ENCODE measurements around the gene CCDC38. TPM values are rescaled to one million over a fixed set of nuclear protein-coding genes. Genes with fewer than 3 reads are reported as not detected.
"Not testable (repeated sequence)": the region's sequence is repeated elsewhere in the genome, so short reads cannot be mapped to it uniquely, and the experiment has no call there.

Gene CCDC38
- not detected in 2 replicates for total RNA-seq (2014; rRNA removed; shearing (Covaris generic))

DNA sequence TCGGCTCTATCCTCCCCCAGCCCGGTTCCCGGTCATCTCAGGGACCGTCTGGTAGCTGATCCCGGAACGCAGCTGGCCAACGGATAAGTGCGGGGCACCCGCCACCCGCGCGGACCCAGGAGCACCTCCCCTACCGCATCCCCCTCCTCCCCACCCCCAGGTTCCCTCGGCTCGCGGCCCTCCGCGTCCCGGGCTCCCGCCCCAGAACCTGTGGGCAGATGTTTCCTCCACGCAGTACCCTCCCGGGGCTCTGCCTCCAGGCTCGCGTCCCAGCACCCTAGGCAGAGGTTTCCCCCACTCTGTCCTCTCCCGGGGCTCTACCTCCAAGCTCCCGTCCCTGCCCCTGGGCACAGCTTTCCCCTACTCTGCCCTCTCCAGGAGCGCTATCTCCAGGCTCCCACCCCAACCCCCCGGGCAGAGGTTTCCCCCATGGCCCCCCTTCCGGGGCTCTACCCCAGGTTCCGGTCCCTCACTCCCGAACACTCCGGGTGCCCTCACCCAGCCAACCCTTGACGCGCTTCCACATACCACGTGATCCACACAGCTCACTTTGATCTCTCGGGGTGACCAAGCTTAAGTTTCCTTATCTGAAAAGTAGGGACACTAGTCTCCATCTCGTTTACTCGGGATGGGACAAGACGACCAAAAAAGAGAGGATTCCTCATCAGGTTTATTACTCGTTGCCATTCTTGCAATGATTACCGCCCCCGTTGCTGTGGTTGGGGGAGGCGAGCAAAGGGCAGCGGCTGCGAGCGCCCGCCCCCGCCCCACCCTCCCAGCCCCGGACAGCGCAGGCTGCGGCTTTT is at the start of gene CCDC38:
TSS of gene CCDC38 (minus strand) at position 91 of the 806 bp plus-strand sequence. CDS start 6,105 bp downstream, outside the sequence.
- peak; percentile 62 for DNase-seq (ENCODE audit: low spot score)
- in situ Hi-C loops (cut with HindIII; ENCODE audit: low sequenced_read_pairs), result no loop called here

DNA sequence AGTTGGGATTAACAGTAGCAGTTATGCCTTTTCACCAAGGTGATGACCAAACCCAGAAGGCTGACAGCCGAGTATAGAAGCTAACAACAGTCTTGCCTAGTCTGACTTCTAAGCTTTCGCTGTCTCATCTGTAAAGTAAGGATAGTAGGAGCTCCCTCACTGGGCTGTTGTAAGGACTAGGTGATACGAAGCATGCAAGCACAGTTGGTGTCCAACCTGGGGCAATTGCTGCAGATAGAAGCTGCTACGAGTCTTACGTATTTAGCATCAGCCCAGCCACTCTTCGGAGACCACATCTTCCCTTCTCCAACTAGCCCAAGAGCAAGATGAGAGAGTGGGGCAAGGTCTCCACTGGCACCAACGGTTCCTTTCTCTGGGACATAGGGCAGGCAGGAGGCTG is 47.7 kb upstream of the CCDC38 start:
- in situ Hi-C loops (cut with HindIII; ENCODE audit: low sequenced_read_pairs), result no loop called here
- no peak for DNase-seq (ENCODE audit: low spot score)

DNA sequence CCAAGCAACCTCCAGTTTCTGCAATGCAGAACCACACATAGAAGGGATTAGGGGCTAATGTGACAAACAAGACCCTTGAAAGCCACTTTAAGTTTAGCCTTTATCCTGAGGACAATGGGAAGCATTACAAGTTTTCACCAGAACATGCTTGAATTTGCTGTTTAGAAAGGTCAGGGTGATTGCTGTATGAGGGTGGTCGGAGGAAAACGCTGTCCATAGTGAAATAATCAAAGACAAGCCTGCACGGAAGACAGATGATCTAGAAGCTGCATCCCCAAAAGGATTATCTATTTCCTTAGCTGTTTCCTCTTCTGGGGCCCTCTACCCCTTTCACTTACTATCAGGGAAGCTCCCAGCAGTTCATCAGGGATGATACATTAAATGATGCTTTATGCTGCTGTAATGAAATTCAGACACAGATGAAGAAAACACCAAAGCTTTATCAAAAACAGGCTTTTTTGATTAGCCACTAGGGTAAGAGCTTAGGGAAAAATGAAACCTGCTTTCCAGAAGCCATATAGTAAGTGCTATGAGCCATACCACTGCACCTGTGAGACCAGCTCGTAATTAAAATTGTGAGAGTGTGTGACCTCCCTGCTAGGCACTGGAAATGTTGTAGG is 47.2 kb upstream of the CCDC38 start:
- no peak for DNase-seq (ENCODE audit: low spot score)
- in situ Hi-C loops (cut with HindIII; ENCODE audit: low sequenced_read_pairs), result no loop called here

DNA sequence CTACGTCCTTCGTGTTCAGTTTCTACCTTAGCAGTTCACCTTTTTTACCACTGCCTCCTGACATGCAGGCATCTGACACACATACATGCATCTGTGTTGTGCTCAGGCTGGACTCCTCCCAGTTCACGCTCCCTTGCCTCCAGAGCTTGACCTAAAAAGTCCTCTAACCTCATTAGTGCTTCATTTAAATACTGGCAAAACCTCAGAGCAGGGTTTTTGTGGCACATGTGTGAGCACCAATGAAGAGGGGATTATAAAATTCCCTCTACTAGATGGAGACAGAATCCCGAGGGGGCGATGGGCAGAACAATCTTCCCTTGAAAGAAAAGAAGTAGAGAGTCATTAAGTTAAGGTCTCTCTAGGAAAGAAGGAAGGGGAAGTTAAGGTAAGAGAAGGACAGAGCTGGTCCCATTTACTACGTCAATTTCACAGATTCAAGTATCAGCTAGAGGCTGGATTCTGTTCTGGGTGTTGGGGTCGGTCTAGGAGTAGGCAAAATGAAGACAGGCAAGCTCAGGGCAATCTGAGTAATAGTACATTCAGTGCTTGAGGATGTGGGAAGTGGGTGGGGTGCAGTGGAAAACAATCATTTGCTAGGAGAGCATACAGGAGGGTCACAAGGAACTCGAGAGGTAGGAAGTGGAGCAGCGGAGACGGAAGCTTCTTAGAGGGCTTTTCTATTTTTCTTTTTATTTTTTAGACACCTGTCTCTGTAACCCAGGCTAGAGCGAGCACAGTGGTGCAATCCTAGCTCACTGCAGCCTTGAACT is 46.3 kb upstream of the CCDC38 start:
- in situ Hi-C loops (cut with HindIII; ENCODE audit: low sequenced_read_pairs), result no loop called here
- DNase-seq (ENCODE audit: low spot score), result no peak

DNA sequence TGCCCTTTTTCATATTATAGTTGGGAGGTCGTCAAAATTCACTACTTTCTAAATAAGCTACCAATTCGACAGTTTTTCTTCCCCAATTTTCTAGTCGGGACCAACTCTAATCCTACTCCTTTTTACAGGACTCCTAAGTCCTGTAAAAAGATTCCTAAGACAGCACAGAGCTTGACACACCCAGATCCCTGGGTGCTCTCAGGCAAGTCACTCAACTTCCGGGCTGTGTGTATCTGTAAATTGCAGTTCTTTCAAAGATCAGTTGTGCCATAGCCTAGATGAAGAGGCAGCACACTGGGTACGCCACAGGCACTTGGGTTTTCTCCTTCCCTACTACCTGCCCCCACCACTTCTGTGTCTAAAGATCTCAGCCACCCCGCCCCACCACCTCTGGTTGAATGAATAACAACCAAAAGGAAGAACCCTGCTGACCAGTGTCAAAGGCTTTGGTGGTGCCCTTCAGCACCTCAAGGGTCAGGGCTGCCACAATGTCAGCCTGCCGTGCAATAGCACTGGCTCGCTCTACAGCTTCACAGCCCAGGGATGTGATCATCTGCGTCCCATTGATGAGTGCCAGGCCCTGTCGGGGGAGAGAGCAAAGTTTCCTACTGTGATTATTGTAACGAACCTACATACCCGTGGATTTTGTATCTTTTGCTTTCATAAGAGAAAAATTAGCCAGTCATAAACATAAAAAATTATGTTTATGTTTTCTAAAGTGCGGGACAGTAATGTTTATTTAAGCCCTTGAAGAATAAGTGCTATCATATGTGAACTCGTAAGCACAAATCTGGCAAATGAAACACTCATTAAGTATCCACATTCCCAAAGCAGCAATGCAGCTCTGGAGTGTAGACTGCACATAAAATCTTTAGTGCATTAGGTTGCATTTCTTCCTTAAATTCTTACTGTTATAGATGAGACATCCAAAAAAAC is 44.5 kb upstream of the CCDC38 start:
- DNase-seq (ENCODE audit: low spot score), result no peak
- in situ Hi-C loops (cut with HindIII; ENCODE audit: low sequenced_read_pairs), result no loop called here

DNA sequence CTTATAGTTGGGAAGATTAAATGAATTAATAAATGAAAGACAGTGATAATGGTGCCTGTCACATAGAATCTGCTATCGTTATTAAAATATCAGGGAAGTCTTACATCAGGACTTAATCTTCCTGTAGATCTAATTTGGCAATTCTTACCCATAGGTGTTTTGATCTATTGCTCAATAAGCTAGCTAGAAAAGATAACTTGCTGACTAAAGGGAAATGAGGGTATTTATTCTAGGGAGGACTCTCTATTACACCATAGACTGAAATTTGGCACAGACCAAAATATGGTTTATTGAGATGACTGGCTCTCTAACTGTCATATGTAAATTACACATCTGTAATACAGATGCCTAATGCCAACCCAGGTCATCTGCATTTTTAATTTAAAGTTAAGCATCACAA is 42.3 kb upstream of the CCDC38 start:
- in situ Hi-C loops (cut with HindIII; ENCODE audit: low sequenced_read_pairs), result no loop called here
- DNase-seq (ENCODE audit: low spot score), result no peak

DNA sequence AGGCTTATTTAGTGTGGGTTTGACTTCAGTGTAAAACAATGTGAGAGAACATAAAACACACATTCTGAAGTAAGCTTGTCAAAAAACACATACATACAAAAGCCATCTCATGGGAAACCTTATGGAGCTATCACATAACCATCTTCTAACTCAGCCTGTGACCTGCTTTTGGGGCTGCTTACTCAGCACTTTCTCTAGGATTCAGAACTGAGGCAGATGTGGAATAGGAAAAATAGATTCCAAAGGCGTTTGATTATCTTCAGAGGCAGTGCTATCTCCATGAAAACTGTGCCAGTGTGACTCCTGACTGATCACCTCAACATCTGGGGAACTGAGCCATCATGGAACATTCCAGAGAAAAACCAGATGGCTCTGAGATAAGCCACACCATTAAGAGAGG is 40.2 kb upstream of the CCDC38 start:
- DNase-seq (ENCODE audit: low spot score), result no peak
- in situ Hi-C loops (cut with HindIII; ENCODE audit: low sequenced_read_pairs), result no loop called here

DNA sequence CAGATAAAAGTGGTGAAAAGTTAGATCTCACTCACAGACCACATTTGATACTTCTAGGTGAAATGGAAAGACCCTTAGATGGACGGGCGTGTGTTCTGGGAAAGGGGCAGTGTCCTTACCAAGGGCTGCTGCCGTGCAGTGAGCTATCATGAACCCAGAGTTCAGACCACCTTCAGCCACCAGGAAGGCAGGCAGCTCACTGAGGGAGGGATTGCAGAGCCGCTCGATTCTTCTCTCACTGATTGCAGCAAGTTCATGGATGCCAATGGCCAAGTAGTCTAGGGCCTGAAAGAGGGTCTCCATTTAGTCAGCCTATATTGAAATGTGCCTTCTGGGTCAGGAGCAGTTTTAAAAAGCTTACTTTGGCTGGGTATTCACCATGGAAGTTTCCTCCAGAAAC is 38.0 kb upstream of the CCDC38 start:
- no peak for DNase-seq (ENCODE audit: low spot score)
- in situ Hi-C loops (cut with HindIII; ENCODE audit: low sequenced_read_pairs), result no loop called here

DNA sequence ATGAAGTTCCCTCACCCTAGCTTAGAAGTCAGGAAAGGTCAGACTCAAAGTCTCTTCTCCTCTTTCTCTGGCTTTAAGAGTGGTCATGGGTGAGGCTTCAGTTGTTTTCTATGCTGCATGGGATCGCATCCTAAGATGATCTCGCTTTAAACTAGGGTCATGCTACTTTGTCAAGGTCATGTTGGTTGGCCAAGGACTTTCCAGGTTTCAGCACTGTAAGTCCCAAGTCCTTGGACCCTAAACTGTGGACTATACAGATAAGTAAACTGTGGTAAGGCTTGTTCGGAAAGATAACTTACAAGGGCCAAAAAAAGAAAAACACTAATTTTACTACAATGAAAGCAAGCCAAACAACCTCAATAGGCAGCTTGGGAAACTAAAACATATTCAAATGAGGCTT is 36.4 kb upstream of the CCDC38 start:
- no peak for DNase-seq (ENCODE audit: low spot score)
- in situ Hi-C loops (cut with HindIII; ENCODE audit: low sequenced_read_pairs), result no loop called here

DNA sequence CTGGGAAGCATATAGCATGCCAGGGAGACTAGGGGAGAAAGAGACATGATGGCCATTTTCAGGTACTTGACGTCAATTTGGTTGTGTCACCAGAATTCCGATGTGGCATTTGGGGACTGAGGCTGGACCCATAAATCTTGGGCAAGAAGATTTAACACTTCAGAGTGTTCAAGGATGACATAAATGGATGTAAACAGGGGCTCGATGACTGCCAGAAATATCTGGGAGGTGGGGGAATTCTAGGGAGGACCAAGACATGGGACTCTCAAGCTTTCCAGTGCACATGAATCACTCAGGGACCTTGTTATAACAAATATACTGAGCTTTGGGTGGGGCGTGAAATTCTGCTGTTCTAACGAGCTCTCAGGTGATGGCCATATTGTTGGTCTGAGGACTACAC is 35.9 kb upstream of the CCDC38 start:
- in situ Hi-C loops (cut with HindIII; ENCODE audit: low sequenced_read_pairs), result no loop called here
- no peak for DNase-seq (ENCODE audit: low spot score)

DNA sequence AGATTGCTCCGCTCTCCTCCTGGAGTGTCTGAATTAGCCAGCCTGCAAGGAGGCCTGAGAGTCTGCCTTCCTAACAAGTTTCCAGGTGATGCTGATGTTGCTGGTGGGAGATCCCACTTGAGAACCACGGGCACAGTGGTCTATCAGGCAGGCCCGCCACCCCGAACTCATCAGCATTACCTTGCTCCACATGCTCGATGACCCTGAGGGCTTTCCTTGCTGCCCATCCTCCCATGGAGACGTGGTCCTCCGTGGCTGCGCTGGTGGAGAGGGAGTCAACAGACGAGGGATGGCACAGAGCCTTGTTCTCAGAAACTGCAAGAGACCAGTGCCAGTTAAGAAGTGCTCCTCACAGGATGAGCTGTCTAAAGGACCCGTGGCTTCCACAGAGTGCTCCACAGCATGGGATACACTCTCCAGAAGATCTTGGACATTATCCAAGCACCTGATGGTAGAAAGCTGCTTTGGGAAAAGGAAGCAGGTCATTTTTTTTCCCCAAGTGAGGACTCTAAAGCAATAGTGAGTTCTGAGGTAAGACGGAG is 35.4 kb upstream of the CCDC38 start:
- in situ Hi-C loops (cut with HindIII; ENCODE audit: low sequenced_read_pairs), result no loop called here
- no peak for DNase-seq (ENCODE audit: low spot score)

DNA sequence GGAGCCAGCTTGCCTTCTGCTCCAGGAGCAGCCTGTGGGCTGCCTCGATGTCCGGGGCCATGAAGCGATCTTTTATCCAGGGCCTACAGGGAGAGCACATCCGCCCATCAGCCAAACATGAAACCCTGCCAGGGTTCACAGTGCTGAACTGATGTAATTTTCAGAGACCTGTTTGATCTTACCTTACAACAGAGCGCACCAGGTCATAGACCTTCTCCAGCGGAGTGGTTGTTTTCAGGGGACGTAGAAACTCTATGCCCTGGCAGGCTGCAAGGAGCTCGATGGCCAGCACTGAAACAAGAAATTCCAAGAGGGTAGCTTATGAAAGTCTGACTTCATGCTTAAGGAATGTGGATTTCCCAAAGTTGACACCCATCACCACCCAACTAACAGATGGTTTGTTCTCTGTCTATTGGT is 34.0 kb upstream of the CCDC38 start:
- no peak for DNase-seq (ENCODE audit: low spot score)
- in situ Hi-C loops (cut with HindIII; ENCODE audit: low sequenced_read_pairs), result no loop called here

DNA sequence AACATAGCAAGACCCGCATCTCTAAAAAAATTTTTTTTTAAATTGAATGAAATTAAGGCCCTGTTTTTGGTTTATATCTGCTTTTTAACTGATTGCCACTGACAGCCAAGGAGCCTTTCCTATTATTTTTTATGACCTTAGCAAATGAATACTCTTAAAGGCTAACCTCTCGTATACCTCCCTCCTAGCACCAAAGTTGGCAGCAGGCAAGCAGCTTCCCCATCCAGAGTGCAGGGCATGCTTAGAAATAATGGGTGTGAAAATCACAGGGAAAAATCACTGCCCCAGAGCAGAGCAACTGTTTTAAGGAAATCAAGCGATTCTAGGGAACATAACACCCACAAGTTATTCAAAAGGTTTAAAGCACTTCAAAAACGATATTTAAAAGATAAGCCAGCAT is 33.1 kb upstream of the CCDC38 start:
- in situ Hi-C loops (cut with HindIII; ENCODE audit: low sequenced_read_pairs), result no loop called here
- no peak for DNase-seq (ENCODE audit: low spot score)

DNA sequence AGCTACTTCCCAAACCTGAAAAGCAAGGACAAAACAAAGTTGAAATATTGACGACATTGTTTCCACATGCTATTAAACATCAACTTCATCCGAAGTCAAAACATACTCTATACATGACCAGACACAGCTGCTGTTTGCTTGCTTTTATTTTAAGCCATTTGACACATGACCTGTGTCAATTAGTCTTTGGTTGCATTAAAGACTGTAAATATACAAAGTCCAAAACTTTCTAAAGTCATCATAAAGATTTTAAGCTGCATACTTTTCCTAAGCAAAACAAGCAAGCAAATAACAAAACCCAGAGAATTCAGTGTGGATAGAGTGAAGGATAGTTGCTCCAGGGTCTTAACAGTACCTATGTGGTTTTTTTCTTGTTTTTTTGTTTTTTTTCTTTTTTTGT is 31.9 kb upstream of the CCDC38 start:
- no peak for DNase-seq (ENCODE audit: low spot score)
- in situ Hi-C loops (cut with HindIII; ENCODE audit: low sequenced_read_pairs), result no loop called here

DNA sequence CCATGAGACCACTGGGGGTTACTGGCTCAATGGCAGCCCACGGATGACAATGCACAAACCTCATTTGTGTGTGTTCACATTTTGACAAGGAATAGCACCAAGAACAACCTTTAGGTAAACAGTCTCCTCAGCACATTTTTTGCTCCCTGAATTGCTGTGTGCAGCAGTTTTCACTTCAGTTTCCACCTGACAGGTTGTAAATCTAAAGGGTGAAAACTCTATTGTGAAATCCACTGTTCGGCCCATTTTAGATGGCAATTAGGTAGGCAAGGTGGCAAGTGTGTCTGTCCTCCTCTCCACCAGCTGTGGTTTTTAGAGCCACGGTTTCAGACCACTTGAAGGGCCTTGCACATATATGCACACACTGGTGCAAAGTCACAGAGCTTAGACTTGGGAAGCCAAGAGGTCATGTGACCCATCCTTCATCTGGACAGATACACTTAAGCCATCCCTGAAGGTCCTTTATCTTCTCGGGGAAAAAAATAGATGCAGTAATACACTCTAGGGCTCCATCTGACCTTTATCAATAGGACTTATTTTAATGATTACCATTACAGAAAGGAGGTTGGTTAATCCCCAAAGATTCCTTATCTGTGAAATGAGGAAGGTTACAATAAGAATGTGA is 30.5 kb upstream of the CCDC38 start:
- in situ Hi-C loops (cut with HindIII; ENCODE audit: low sequenced_read_pairs), result no loop called here
- DNase-seq (ENCODE audit: low spot score), result no peak

DNA sequence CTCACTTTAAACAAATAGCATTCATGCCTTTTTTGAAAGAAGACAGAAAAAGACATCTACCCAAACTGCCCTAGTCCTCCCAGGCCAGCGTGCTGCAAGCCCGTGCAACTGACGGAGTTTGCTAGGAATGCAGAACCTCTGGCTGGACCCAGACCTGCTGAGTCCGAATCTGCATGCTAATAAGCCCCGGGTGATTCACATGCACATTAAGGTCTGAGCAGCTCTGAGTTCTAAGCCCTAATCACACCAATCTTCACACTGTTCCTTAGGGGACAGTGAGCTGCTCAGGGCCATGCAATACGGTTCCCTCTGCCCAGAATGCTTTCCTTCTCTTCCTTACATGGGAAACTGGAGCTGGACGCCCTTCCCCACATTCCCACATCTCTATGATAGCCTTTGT is 28.5 kb upstream of the CCDC38 start:
- in situ Hi-C loops (cut with HindIII; ENCODE audit: low sequenced_read_pairs), result no loop called here
- no peak for DNase-seq (ENCODE audit: low spot score)

DNA sequence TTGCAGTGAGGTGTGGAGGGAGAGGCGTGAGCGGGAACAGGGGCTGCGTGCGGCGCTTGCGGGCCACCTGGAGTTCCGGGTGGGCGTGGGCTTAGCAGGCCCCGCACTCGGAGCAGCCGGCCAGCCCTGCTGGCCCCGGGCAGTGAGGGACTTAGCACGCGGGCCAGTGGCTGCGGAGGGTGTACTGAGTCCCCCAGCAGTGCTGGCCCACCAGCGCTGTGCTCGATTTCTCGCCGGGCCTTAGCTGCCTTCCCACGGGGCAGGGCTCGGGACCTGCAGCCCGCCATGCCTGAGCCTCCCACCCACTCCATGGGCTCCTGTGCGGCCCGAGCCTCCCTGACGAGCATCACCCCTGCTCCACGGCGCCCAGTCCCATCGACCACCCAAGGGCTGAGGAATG is 26.7 kb upstream of the CCDC38 start:
- DNase-seq (ENCODE audit: low spot score); in situ Hi-C loops (cut with HindIII; ENCODE audit: low sequenced_read_pairs): not testable (repeated sequence)

DNA sequence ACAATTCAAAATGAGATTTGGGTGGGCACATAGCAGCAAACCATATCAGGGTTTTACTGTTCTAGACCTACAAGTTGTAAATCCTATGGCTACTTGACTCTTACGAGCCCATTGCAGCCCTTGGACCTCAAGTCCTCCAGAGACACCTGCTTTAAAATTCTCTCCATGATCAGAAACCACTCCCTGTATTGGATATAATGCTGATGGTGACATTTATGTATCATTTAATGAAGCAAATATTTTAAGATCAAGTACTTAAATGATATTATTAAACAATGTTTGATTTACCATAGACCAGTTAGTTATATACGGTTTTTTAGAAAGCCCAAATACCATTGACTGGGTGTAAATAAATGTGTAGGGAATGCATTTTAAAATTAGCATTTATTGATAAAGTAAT is 24.9 kb upstream of the CCDC38 start:
- in situ Hi-C loops (cut with HindIII; ENCODE audit: low sequenced_read_pairs), result no loop called here
- DNase-seq (ENCODE audit: low spot score), result no peak
